Amniotic stem cell (primary cell): Measurements from ENCODE around the gene C2orf49.

ENCODE experiments used
- DNase-seq: peaks from one replicate; lab custom pipeline; 2025; lab: John Stamatoyannopoulos, UW

Gene C2orf49

DNA sequence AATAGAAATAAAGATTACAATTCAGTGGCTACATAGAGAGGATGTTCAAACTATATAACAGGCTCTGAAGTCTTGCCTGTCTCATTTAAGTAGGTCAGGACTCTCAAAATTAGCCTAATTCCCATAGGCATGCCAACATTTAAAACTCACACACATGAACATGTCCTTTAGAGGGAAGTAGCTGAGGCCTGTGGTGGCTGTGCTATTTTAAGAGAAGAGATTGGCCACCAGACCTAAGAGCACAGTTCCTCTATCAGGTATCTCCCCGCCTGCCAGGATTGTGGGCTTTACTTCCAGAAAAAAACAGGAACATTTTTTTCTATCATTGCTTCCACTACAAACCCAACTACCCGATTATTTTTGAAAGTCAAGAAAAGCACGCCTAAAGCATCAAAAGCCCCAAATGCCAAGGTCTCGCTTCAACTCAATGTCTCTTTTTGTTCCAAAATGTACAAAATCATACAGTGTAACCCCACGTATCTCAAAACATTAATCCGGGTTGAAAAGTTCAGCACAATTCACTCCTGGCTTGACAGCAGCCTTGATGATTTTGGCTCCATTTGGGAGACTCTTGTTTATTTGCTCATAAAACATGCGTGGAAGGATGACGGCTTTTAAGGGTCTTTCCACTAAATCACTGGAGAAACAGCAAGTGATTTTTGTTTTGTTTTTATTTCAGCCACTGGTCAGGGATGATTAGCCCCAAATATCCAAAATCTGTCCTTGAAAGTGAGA is 46.3 kb downstream of the C2orf49 start:
- no peak for DNase-seq

DNA sequence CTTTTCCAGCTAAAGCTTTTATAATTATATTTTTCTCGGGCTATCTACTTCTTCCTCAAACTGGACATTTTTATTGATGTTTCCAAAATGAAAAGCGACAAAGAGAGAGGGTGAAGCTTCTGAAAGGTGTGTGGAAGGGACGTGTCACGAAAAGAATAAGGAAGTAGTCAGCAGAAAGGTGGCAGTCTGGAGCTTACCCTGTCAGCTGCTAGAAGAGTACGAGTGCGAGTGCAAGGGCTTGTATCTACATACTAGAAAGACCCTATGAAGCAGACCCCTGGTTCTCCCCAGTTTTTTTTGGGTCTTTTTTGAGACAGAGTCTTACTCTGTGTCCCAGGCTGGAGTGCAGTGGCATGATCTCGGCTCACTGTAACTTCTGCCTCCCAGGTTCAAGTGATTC is 46.9 kb downstream of the C2orf49 start:
- no peak for DNase-seq

DNA sequence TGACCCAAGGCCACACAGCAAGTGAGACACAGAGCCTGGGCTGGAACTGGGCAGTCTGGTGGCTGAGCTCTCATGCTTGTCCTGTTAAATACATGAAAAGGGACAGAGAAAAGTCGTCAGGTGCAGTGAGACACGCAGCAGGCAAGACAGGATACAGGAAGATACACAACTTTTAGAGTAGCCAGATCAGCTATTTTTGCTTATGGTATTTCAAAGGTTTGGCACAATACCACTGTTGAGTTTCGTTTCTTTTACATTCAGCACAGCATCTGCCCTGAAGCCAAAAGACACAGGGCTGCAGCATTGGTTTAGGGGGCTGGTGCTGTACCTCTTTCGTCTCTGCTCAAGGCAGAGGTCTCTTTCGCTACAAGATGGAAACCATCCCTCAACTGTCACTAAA is 47.5 kb downstream of the C2orf49 start:
- DNase-seq, result no peak

DNA sequence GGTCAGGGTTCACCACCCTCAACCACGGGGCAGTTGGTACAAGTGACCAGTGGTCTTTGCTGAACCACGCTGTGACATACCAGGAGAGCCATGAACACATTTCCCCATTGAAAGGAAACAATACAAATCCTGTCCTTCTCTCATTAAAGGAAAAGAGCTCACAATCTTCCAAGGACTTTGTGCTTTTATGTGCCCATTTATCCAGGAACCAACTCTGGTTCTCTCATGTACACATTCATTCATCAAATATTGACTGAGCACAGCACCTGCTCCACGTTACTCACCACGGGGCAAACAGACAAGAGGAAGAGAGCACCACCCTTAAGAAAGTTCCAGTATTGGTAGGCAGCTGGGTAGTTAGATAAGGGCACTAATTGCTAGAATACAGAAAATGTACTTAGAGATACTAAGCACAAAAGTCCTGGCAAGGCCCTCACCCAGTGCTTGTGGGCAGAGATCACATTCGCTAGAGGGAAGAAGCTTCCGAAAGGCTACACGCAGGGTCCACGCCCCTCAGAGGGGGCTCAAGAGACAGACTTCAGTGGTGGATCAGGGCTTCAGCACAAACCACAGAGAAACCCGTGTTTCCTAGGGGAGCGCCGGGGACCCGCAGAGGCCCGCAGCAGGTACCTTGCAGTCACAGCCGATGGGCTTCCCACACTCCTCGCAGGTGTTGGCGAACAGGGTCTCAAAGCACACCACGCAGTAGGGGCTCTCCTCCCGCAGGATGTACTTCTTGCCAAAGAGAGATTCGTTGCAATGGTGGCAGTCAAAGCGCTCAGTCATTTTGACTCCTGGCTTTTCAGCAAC is 48.6 kb downstream of the C2orf49 start:
- DNase-seq, result no peak

GRCh38 chr2:105387225-105387624 is 49.9 kb downstream of the C2orf49 start:
- no peak for DNase-seq

DNA sequence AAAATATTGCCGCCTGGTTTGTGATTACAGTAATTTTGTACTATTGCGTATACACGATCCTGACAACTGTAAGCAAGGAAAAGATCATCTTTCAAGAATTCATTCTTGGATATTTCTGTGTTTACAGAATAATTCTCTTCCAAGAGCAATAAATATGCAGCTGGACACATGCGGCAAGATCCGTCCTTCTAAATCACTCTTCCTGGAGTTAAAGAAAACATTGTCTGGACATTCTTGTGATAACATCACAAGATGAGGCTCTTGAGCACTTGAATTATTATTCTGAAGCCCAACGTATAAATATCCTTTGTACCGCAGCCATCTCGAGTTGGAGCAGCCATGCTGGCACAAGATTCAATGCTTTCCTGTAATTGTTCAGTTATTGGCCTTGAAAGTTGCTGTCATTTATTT is 51.6 kb downstream of the C2orf49 start:
- DNase-seq, result peak; percentile 72

DNA sequence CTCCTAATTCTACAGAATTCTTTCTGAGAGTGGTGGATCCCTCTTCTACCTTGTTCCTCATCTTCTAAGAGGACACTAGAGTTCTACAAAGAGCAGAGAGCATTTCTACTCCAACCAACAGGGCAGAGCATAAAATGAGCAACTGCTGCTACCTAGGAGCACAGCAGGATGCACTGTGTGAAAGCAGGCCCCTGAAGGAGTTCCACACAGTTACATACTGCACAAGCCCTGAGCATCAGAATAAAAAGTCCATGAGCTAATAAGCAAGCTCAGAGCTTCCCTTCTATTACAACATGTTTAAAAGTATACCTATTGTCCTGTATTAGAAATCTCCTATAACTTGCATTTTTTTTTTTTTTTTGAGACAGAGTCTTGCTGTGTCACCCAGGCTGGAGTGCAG is 53.1 kb downstream of the C2orf49 start:
- no peak for DNase-seq

- DNase-seq, result no peak
Observed at GRCh38 chr2:105391058-105391627, 53.8 kb downstream of the C2orf49 start.

DNA sequence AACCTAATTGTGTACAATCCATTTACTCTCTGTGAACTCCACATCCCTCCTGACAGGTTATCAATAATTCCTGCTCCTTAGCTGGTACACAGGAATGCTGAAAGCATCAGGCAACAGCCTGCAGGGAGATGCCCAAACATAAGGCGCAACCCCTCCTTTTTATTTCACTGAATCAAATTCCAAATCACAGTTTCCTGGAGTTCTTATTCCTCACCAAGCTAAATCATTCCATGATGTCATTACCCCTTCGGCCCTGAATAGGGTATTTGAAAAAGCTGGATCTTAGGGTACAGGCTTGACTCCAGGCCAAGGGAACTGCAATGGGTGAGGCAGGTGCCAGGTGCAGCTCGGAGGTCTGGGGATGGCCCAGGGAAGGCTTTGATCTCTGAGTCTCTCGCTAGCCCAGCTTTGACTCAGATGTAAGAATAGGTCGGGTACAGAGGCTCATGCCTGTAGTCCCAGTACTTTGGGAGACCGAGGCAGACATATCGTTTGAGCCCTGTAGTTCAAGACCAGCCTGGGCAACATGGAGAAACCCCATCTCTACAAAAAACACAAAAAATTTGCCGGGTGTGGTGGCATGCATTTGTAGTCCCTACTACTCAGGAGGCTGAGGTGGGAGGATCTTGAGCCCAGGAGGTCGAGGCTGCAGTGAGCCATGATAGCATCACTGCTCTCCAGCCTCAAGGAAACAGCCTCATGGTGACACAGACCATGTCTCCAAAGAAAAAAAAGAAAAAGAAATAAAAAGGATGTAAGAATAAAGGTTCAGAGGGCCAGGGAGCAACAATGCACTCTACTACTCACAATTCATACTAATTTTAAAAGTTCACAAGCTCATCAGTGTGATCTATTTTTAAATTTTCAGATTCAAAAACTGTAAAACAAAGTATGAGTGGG is 54.7 kb downstream of the C2orf49 start:
- no peak for DNase-seq

DNA sequence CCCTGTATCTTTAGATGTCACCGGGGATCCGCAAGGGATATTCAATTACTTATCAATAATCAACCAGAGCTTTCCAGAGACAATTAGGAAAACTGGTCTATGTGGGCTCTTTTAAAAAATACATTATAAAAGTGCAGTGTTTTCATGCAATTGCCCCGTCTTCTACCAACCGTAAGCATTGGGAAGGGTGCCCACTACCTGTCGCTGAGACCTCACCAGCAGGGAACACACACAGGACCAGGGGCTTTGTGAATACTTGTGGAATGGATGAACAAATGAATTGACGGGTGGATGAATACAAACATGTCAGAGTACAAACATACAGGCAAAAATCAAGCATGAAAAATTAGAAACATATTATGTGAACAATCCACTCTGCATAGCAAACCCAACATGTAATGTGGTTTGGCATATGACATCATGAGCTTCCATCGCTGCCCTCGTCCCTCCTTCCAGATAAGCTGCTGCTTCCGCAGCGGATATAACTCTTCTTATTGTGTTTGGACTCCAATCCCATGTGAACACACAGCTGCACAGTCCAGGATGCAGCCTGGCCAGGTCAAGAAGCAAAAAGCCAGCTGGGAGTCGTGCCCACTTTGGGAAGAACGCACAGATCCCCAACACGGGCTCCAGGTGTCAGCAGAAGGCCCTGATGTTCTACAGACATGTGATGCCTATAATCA is 56.2 kb downstream of the C2orf49 start:
- peak; percentile 57 for DNase-seq

DNA sequence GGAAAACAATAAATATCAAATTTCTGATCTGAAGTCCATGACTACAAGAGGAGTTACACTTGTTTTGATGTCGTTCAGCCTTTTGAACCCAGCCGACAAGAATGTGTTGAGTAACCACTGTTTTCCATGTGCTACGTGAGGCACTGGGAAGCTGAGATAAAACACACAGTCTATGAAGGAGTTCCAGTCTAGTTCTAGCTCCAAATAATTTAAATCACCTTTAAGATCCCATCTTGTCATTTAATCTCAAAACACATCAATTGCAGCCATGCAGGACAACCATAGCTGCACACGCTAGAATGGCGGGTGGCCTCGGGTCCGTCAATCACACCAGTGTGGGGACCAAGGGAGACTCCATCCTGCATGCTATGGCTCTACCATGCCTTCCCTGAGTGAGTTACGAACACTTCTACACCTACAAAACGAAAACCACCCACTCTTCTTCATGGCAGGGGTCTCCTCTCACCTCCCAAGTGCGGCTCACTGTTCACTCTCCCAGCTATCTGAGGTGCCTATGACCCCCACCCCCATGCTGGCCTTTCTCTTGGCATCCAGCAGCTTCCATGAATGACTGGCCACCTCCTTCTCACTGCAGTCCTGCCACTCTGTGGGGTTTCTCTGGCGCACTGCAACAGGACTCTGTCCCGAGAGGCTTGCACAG is 57.7 kb downstream of the C2orf49 start:
- DNase-seq, result no peak

DNA sequence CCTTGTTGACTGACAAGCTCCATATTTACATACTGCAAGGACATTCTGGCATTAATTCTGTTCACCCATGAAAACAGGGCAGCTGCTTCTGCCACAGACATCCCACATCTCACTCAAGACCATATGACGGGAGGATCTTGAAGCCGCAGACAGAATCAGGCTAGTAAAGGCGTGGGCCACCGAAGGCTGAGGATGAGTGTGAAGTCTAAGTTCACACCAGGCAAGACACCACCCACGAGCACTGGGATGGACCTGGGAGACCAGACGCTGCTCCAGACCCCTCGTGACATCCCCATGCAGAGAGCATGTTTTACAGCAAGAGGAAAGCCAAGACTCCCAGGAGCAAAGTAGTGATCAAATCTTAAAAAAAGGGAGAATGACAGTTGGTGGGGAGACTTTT is 58.4 kb downstream of the C2orf49 start:
- DNase-seq, result no peak

- DNase-seq, result peak; percentile 95
Observed at GRCh38 chr2:105396254-105397024, 59.1 kb downstream of the C2orf49 start.

- DNase-seq, result no peak
Observed at GRCh38 chr2:105397025-105397722, 59.8 kb downstream of the C2orf49 start.

DNA sequence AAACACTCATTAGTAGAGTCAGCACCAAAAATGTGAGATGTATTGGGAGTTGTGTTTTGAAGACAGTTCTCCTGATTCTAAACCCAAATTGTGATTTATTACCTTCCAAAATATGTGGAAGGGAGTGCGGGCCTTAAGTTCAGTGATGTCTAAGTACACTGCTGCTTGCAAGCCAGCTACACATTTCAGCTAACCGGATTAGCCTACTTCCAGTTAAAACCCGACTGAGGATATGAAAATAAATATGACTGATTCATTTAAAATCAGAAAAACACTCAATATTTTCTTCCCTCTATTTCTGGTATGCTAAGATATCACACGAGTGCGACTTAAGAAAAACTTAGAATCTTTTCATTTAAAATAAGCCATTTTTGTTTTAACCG is 60.6 kb downstream of the C2orf49 start:
- no peak for DNase-seq

- DNase-seq, result peak; percentile 35
Observed at GRCh38 chr2:105398336-105399206, 61.2 kb downstream of the C2orf49 start, which contains the start of gene FHL2. Gene FHL2 (minus strand): TSS chr2:105399051. CDS start chr2:105386516, 12,535 bp downstream.
